Right lobe of liver (tissue), 6 donors: ENCODE results near the gene MGAT3. TPM values are rescaled to one million over a fixed set of nuclear protein-coding genes. Genes with fewer than 3 reads are reported as not detected.

Experiments
- ATAC-seq, 4 donors: fragments of 200-7000 bp; cut with Tn5 transposase; one replicate each; pipeline ENCODE4 v1.9.1; 2020; ENCODE audit warnings: mild to moderate bottlenecking in 4 of 4, moderate library complexity in 4 of 4
- DNase-seq, 3 donors: peaks; one replicate each; pipeline ENCODE4 v3.0.0-alpha.2; 2020
- H3K27ac ChIP-seq, 3 donors: fragments of 200-600 bp; one replicate each; pipeline ENCODE4 v1.8.0; 2022
- H3K27me3 ChIP-seq, 2 donors: fragments of 200-600 bp; one replicate each; pipeline ENCODE4 v1.8.0; 2022
- H3K36me3 ChIP-seq, 4 donors: fragments of 200-600 bp; sonication (generic) in 1 of 4; one replicate each; pipeline versions ENCODE4 v1.5.1 to v1.8.0; 2017 to 2022; ENCODE audit warnings: control low read depth in 1 of 4
- H3K4me1 ChIP-seq, 4 donors: fragments of 200-600 bp; sonication (generic) in 1 of 4; one replicate each; pipeline versions ENCODE4 v1.5.1 to v1.8.0; 2017 to 2022; ENCODE audit warnings: control low read depth in 1 of 4
- H3K4me3 ChIP-seq, 3 donors: fragments of 200-600 bp; one replicate each; pipeline ENCODE4 v1.8.0; 2022
- H3K9me3 ChIP-seq, 4 donors: fragments of 200-600 bp; sonication (generic) in 1 of 4; one replicate each; pipeline versions ENCODE4 v1.5.1 to v1.8.0; 2017 to 2022; ENCODE audit warnings: control low read depth in 1 of 4
- CTCF ChIP-seq, 4 donors: fragments of 200-600 bp in 3 of 4; fragments of 450-650 bp in 1 of 4; IDR thresholded peaks; one replicate each; pipeline versions ENCODE4 v1.5.1 to v1.8.0; 2016 to 2022; ENCODE audit warnings: antibody characterized with exemption in 4 of 4, mild to moderate bottlenecking in 2 of 4
- POLR2A ChIP-seq: fragments of 450-650 bp; IDR thresholded peaks from one replicate; pipeline ENCODE4 v1.6.1; 2017; ENCODE audit warnings: antibody characterized with exemption, mild to moderate bottlenecking
- WGBS: methylation state at CpG from one replicate; pipeline ENCODE4 v1.1.6; 2018; ENCODE audit warnings: low coverage, low lambda C conversion rate; ENCODE audit not compliant: insufficient coverage; ENCODE audit errors: missing lambda C conversion rate; 5-methylcytosine and 5-hydroxymethylcytosine counted together
- intact Hi-C, 2 donors: fragments of 100-400 bp; cut with DNase I; formaldehyde crosslinking; loops; one replicate each; pipeline versions ENCODE4 v1.11.2 to v1.14.1; 2022
- total RNA-seq, 6 experiments: library from RNA; depleted of rRNA in 2 of 6; stranded (reverse); fragments of >200 nt in 2 of 6; fragmentation: NEBNext Ultra II Directional in 3 of 6; extraction: Animal tissue kit (Norgen Biotek cat#: 25700) in 3 of 6; gene quantifications; one replicate each; pipeline versions ENCODE4 v1.1.0 to v1.2.4, GENCODE V29; 2016 to 2023
- donor health status: DM: no; HTN: yes; CAD: no.
- donor health status: DM: no; HTN: no; CAD: no.
- donor health status: DM: no; HTN: no; CAD: no.
- donor health status: DM: no; HTN: yes; CAD: no.
- donor health status: DM: no; HTN: yes; CAD: no.

The MGAT3 gene
- total RNA-seq, 6 experiments from 2014 or later = 0.05 to 0.38 (median 0.07) TPM; not detected in 1

GRCh38 chr22:39458444-39459083, 1.8 kb downstream of the MGAT3 start:
- Histone ChIP-seq H3K27ac (no peak overlapping the region), H3K4me1 (peaks cover 0 to under 1% (median 0%) of the 10 kb centered on the region in 4 donors), H3K36me3 (no peaks in the 10 kb centered on the region), H3K27me3 (no peaks in the 10 kb centered on the region), H3K9me3 (no peaks in the 10 kb centered on the region), H3K4me3 (no peak overlapping the region)
- TF ChIP-seq CTCF (IDR thresholded peaks at IDR 0.05) (no peak), POLR2A (no peak)
- WGBS = 39% methylated on average over 5 of the region's 10 CpGs
- ATAC-seq (no peak), DNase-seq (no peak)
- intact Hi-C loops = no loop called here

GRCh38 chr22:39459681-39460080, 2.9 kb downstream of the MGAT3 start:
- Histone ChIP-seq H3K27me3 (no peaks in the 10 kb centered on the region), H3K27ac (no peak overlapping the region), H3K36me3 (no peaks in the 10 kb centered on the region), H3K4me1 (peaks cover 0 to 8% (median 0%) of the 10 kb centered on the region in 4 donors), H3K4me3 (no peak overlapping the region), H3K9me3 (no peaks in the 10 kb centered on the region)
- no peak for ATAC-seq
- WGBS = 52% methylated on average over 8 of the region's 11 CpGs
- intact Hi-C loops = no loop called here
- no peak for DNase-seq
- TF ChIP-seq POLR2A (no peak), CTCF (IDR thresholded peaks at IDR 0.05) (no peak)

- Histone ChIP-seq H3K9me3 (no peaks in the 10 kb centered on the region), H3K4me3 (no peak overlapping the region), H3K36me3 (no peaks in the 10 kb centered on the region), H3K27me3 (no peaks in the 10 kb centered on the region), H3K27ac (no peak overlapping the region), H3K4me1 (peaks cover 0 to 8% (median 0%) of the 10 kb centered on the region in 4 donors)
- peak; percentile 40 to 58 (median 56) for DNase-seq
- 60% methylated on average over 8 of the region's 13 CpGs for WGBS
- ATAC-seq = peak in 3 of 4 donors; percentile 21 to 40 (median 21)
- intact Hi-C loops = no loop called here
- TF ChIP-seq POLR2A = no peak
- TF ChIP-seq CTCF (IDR thresholded peaks at IDR 0.05) = no peak
Measured at GRCh38 chr22:39462443-39463221, 5.8 kb downstream of the MGAT3 start.

GRCh38 chr22:39463277-39463676, 6.5 kb downstream of the MGAT3 start:
- WGBS = 93% methylated on average over 3 of the region's 6 CpGs
- ATAC-seq = no peak
- H3K9me3 ChIP-seq = no peaks in the 10 kb centered on the region
- no peak overlapping the region for H3K27ac ChIP-seq
- no peaks in the 10 kb centered on the region for H3K27me3 ChIP-seq
- H3K4me3 ChIP-seq = no peak overlapping the region
- TF ChIP-seq POLR2A (no peak), CTCF (IDR thresholded peaks at IDR 0.05) (no peak)
- intact Hi-C loops = no loop called here
- H3K4me1 ChIP-seq = peaks cover 0 to 8% (median 0%) of the 10 kb centered on the region in 4 donors
- peak in 2 of 3 donors; percentile 38 to 49 for DNase-seq
- no peaks in the 10 kb centered on the region for H3K36me3 ChIP-seq
